HepG2 (cell line): ENCODE data around the gene NUDT22. TPM values are rescaled to one million over a fixed set of nuclear protein-coding genes. Genes with fewer than 3 reads are reported as not detected.

Source experiments
- ATAC-seq: fragments of 200-7000 bp; cut with Tn5 transposase; 3 replicates; pipeline ENCODE4 v1.9.1; 2020; ENCODE audit warnings: mild to moderate bottlenecking, moderate library complexity
- BruUV-seq: library from RNA; stranded (reverse); fragments of 400-500 nt; replicated peaks from 2 replicates; lab custom pipeline; 2021; lab: Mats Ljungman, UMichigan
- CTCF ChIA-PET: fragments of 300-600 bp; formaldehyde crosslinking; extraction: SDS; loops from one replicate; lab custom pipeline; 2021; ENCODE audit warnings: low total read pairs, inconsistent platforms, low intra/inter-chr PET ratio; lab: Yijun Ruan, JAX
- POLR2A ChIA-PET: fragments of 350-600 bp; sonication (Branson Sonifier 250); formaldehyde crosslinking; loops from one replicate; lab custom pipeline; 2020; ENCODE audit warnings: antibody characterized with exemption, inconsistent platforms; lab: Yijun Ruan, JAX
- DNase-seq: peaks from one replicate; pipeline ENCODE4 v3.0.0-alpha.2; 2015; ENCODE audit warnings: low spot score
- FAIRE-seq: peaks from 3 replicates; lab custom pipeline; 2011; peaks lifted over from hg19 to GRCh38; lab: Jason Lieb, UNC
- H2AFZ ChIP-seq: one replicate; pipeline ENCODE4 v1.6.1; 2011; ENCODE audit warnings: low read length, inconsistent platforms
- H3K27ac ChIP-seq: fragments of 300-600 bp; 3 replicates; pipeline ENCODE4 v1.8.0; 2011; ENCODE audit warnings: mixed run types, mild to moderate bottlenecking, mixed read lengths, low read length, inconsistent platforms; ENCODE audit not compliant: insufficient read depth; ENCODE audit errors: extremely low read length
- H3K27me3 ChIP-seq, 2 experiments: fragments of 200-600 bp in 1 of 2; 2 replicates in 1 of 2; 3 replicates in 1 of 2; pipeline versions ENCODE4 v1.6.0 to v1.8.0; 2011; ENCODE audit warnings: low read length in 2 of 2, mild to moderate bottlenecking in 2 of 2, moderate library complexity in 2 of 2, inconsistent platforms in 1 of 2; ENCODE audit not compliant: insufficient read depth in 2 of 2, control insufficient read depth in 1 of 2
- H3K36me3 ChIP-seq, 2 experiments: fragments of 200-600 bp in 1 of 2; replicated peaks in 1 of 2; 2 replicates in 1 of 2; 3 replicates in 1 of 2; pipeline versions ENCODE4 v1.5.1 to v1.8.0; 2011; ENCODE audit warnings: low read length in 2 of 2, inconsistent platforms in 1 of 2; ENCODE audit not compliant: insufficient read depth in 2 of 2, control insufficient read depth in 1 of 2
- H3K4me1 ChIP-seq: 2 replicates; pipeline ENCODE4 v1.5.1; 2012; ENCODE audit warnings: low read length, inconsistent platforms; ENCODE audit not compliant: insufficient read depth
- H3K4me2 ChIP-seq: 2 replicates; pipeline ENCODE4 v1.6.0; 2011; ENCODE audit warnings: low read depth, low read length, inconsistent platforms
- H3K4me3 ChIP-seq, 3 experiments: fragments of 200-600 bp in 1 of 3; sonication (generic), shearing (Covaris generic) in 1 of 3; replicated peaks in 1 of 3; 2 replicates each; pipeline ENCODE4 v1.5.1; 2011 to 2016; ENCODE audit warnings: low read length in 3 of 3, inconsistent platforms in 2 of 3, low read depth in 2 of 3, mild to moderate bottlenecking in 2 of 3, control low read depth in 1 of 3, mixed read lengths in 1 of 3; ENCODE audit not compliant: insufficient read depth in 1 of 3
- H3K79me2 ChIP-seq: one replicate; pipeline ENCODE4 v1.6.1; 2011; ENCODE audit warnings: low read length, inconsistent platforms; ENCODE audit not compliant: insufficient read depth
- H3K9ac ChIP-seq: 2 replicates; pipeline ENCODE4 v1.6.0; 2011; ENCODE audit warnings: mild to moderate bottlenecking, low read depth, low read length, inconsistent platforms; ENCODE audit not compliant: insufficient read depth
- H3K9me3 ChIP-seq: 2 replicates; pipeline ENCODE4 v1.5.1; 2012; ENCODE audit warnings: mild to moderate bottlenecking, low read length
- H4K20me1 ChIP-seq: 2 replicates; pipeline ENCODE4 v1.6.0; 2011; ENCODE audit warnings: inconsistent platforms, mild to moderate bottlenecking, low read length, moderate library complexity; ENCODE audit not compliant: insufficient read depth
- ADNP ChIP-seq: sonication (generic); formaldehyde crosslinking; IDR thresholded peaks from 2 replicates; pipeline ENCODE4 v1.4.0; 2020; ENCODE audit warnings: missing genetic modification reagents
- E2F5 ChIP-seq: sonication (generic); formaldehyde crosslinking; conservative IDR thresholded peaks from 2 replicates; pipeline ENCODE4 v1.4.0; 2020; ENCODE audit warnings: missing genetic modification reagents
- RCOR2 ChIP-seq: IDR thresholded peaks from 2 replicates; pipeline ENCODE4 v1.6.1; 2016; ENCODE audit warnings: missing biosample characterization, missing genetic modification reagents
- ZC3H4 ChIP-seq: sonication (generic); formaldehyde crosslinking; IDR thresholded peaks from 2 replicates; pipeline ENCODE4 v1.4.0; 2020; ENCODE audit warnings: missing genetic modification reagents, borderline replicate concordance
- ZMYM3 ChIP-seq: sonication (generic); formaldehyde crosslinking; IDR thresholded peaks from 2 replicates; pipeline ENCODE4 v1.5.1; 2020; ENCODE audit warnings: mild to moderate bottlenecking, missing genetic modification reagents
- ZNF430 ChIP-seq: sonication (generic); formaldehyde crosslinking; IDR thresholded peaks from 2 replicates; pipeline ENCODE4 v1.9.0; 2021; ENCODE audit warnings: mild to moderate bottlenecking, missing genetic modification reagents
- ZNF768 ChIP-seq: sonication (generic); formaldehyde crosslinking; IDR thresholded peaks from 2 replicates; pipeline ENCODE4 v1.4.0; 2020; ENCODE audit warnings: missing genetic modification reagents
- WGBS: methylation state at CpG from one replicate; pipeline ENCODE4 v1.1.6; 2017; ENCODE audit warnings: low lambda C conversion rate; 5-methylcytosine and 5-hydroxymethylcytosine counted together
- in situ Hi-C: cut with HindIII; loops from 2 replicates; pipeline ENCODE4 v1.10.0; 2017; ENCODE audit warnings: low pct_unique_long_range_greater_than_20kb; ENCODE audit not compliant: extremely low pct_ligation_motif_present
- intact Hi-C: fragments of 100-400 bp; cut with micrococcal nuclease; formaldehyde crosslinking; loops from one replicate; pipeline ENCODE4 v1.10.0; 2022; ENCODE audit not compliant: unreplicated experiment
- polyA plus RNA-seq, 8 experiments: library from polyadenylated mRNA; depleted of rRNA in 3 of 8; stranded (reverse) in 7 of 8; unstranded in 1 of 8; fragments of >200 nt; fragmentation: Illumina TruSeq in 4 of 8; extraction: Trizol in 4 of 8; gene quantifications; 2 replicates each; pipeline versions ENCODE4 v1.2.1 to v1.2.3, GENCODE V29; 2011 to 2016; ENCODE audit warnings: low read depth in 4 of 8, missing spikeins in 1 of 8, mixed read lengths in 1 of 8; ENCODE audit not compliant: insufficient read depth in 1 of 8
- total RNA-seq, 5 experiments: library from RNA; depleted of rRNA; stranded (reverse); fragments of >200 nt; fragmentation: Illumina TruSeq; extraction: Trizol; gene quantifications; 2 replicates each; pipeline ENCODE4 v1.2.3, GENCODE V29; 2016; ENCODE audit warnings: low read depth in 1 of 5

The NUDT22 gene
- total and polyA plus RNA-seq, 2 of the 13 experiments (the other 11 are each of a cell fraction or from before 2014, with no cell fraction given), result 33.5 to 39.8 TPM

DNA sequence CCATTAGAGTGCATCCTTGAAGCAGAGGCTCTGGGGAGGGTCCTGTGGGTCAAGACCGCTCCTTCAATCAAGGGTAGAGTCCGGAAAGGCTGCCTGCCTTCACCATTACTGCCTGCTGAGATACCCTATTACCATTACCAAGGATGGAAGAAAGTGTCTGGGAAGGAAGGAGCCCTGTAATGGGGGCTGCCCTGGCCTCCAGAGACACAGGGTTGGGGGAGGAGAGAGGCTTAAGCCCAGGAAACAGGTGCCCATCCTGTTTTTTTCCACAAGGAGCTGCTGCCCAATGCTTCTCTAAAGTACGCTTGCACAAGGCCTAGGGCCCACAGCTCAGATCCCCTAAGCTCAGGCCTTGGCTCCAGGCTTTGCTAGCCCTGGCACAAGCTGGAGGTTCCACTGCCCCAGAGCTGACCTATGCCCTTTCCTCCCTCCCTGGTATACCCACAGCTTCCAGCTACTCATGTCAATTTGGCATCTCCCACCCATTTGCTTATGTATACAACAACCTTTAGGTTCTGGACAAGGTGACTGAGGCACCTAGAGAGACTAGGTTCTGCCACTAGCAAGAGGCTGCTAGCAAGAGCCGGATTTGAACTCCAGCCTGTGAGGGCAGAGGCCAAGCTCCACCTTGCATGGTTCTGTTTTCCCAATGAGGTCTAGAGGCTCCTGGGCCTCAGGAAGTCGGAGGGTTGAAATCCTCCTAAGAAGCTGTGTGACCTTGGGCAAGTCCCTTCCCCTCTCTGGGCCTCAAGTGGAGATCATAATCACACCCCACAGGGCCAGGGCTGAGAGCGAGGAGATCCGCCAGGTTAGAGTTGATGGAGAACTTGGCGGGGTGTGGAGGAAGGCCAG is 23.7 kb downstream of the NUDT22 start:
- Histone ChIP-seq H4K20me1 (no peaks in the 10 kb centered on the region), H3K4me2 (peak overlapping the region; percentile 100; the same call in 1 of the 2 replicates), H3K9me3 (no peaks in the 10 kb centered on the region), H3K27me3 (no peaks in the 10 kb centered on the region; a peak in 1 of 5 replicates), H3K4me3 (peak overlapping the region in 1 of 3 experiments; percentile 88; a peak in 2 of 6 replicates), H3K27ac (no peak overlapping the region), H3K79me2 (peaks cover 20% of the 10 kb centered on the region), H3K9ac (no peak overlapping the region), H3K36me3 (no peaks in the 10 kb centered on the region), H2AFZ (no peak overlapping the region), H3K4me1 (peaks cover 58% of the 10 kb centered on the region)
- intact Hi-C loops (loop anchor here (2.0 to 5.0 kb wide), 3 partner anchors 19 to 59 kb away; partner anchors contain the start of gene CATSPERZ), in situ Hi-C loops (no loop called here)
- POLR2A ChIA-PET, result interaction anchor here (0.9 to 2.0 kb wide), 8 partner anchors 9 to 68 kb away, joined by 3 to 14 read pairs (median 4); partner anchors contain the start of genes FKBP2, PRDX5 and TRMT112
- ATAC-seq (no peak), FAIRE-seq (no peak), DNase-seq (no peak)
- no TSS peak for BruUV-seq
- TF ChIP-seq ZMYM3 (CRISPR knock-in tag) (peak; percentile 94), ZC3H4 (CRISPR knock-in tag) (no peak), E2F5 (CRISPR knock-in tag) (no peak), ZNF430 (CRISPR knock-in tag) (peak; percentile 24; the same call in 1 of the 2 replicates), RCOR2 (CRISPR knock-in tag) (peak; percentile 30; the same call in 1 of the 2 replicates), ADNP (peak; percentile 58; the same call in 1 of the 2 replicates), ZNF768 (CRISPR knock-in tag) (peak; percentile 99)
- CTCF ChIA-PET, result no interaction called here
- WGBS, result 0% methylated on average over 1 of the region's 8 CpGs
